Retinal pigment epithelial cell (primary cell): ENCODE measurements around the gene SLC44A3.

ENCODE experiments used
- DNase-seq: peaks from one replicate; pipeline ENCODE4 v3.0.0-alpha.2; 2010; ENCODE audit warnings: low read depth
- H3K4me3 ChIP-seq: 2 replicates; pipeline ENCODE4 v1.5.1; 2011; ENCODE audit warnings: mild to moderate bottlenecking, low read length, control low read depth, moderate library complexity
- CTCF ChIP-seq: conservative IDR thresholded peaks from 2 replicates; pipeline ENCODE4 v1.5.1; 2011; ENCODE audit warnings: low read depth, low read length, control low read depth, inconsistent platforms

SLC44A3 gene

GRCh38 chr1:94901841-94902240, 81.7 kb downstream of the SLC44A3 start:
- no peak overlapping the region for H3K4me3 ChIP-seq
- TF ChIP-seq CTCF, result no peak
- no peak for DNase-seq

- no peak overlapping the region for H3K4me3 ChIP-seq
- no peak for DNase-seq
- TF ChIP-seq CTCF, result no peak
These were observed 83.3 kb downstream of the SLC44A3 start for GRCh38 chr1:94903280-94904009.

DNA sequence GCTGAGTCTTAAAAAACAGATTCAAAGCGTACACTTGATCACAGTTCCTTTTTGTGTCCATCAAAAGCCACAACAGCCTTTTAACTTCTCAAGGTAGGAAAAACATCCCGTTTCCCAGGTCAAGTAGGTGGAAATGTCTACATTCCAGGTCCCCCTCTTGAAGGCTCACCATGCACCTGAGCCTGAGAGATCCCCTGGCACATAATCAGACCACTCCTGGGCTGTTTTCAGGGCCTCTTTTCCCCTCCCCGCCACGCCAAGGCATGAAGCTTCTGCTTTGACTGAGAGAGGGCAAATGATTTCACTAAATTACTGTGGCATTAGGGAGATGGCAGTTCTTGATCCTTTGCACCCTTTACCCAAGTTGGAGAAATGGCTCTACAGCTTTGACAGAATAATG, 85.0 kb downstream of the SLC44A3 start:
- H3K4me3 ChIP-seq, result no peak overlapping the region

GRCh38 chr1:94906382-94906781, 86.2 kb downstream of the SLC44A3 start:
- no peak for DNase-seq
- TF ChIP-seq CTCF, result no peak
- no peak overlapping the region for H3K4me3 ChIP-seq

More for the DNA sequence above, 85.0 kb downstream of the SLC44A3 start:
- TF ChIP-seq CTCF, result no peak
- no peak for DNase-seq

DNA sequence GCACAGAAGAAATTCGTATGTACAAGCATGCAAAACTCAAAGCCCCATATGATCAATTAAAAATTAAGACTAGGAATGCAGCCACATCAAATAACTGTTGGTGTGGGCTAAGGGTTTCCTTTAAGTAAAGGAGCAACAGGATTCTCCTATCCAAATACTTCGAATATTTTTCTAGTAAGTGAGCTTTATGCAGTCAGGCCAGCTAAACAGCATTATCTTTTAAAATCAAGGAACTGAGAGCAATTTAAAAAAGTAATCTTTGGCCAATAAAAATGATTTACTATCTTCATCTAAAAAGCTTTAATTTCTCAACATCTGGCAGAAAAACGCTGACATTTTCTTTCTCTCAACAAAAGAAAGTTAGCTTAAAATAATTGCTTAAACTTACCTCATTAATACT, 87.0 kb downstream of the SLC44A3 start:
- no peak overlapping the region for H3K4me3 ChIP-seq
- TF ChIP-seq CTCF, result no peak
- no peak for DNase-seq

DNA sequence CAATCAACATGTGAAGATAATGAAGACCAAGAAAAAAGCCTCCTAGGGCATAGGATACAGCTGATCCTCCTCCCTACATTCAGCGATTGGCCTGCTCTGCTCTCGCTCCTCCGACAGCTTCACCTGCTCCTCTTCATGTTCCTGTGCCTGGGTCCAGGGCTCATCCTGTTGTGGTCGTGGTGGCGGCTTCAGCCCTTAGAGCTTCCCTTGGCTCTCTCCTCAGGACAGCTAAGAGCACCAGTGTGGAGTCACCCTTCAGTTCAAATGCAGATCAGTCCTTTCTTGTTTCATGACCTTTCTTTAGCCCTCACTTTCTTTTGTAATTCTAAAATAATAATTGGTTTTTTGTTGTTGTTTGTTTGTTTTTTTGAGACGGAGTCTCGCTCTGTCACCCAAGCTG, 88.0 kb downstream of the SLC44A3 start:
- H3K4me3 ChIP-seq, result no peak overlapping the region
- no peak for TF ChIP-seq CTCF
- no peak for DNase-seq

DNA sequence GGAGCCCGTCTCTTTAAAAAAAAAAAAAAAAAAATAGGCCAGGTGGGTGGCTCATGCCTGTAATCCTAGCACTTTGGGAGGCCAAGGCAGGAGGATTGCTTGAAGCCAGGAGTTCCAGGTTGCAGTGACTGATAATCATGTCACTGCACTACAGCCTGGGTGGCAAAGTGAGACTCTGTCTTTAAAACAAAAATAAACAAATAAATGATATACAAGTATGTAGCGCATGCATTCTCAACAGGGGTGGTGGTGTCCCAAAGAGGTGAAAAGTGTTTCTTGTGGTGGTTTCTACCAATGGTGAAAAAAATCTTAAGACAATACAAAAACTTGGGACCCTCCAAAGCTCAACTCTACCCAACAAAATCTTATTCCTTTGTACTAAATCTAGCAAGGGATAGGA, 88.8 kb downstream of the SLC44A3 start:
- no peak for DNase-seq
- no peak for TF ChIP-seq CTCF
- no peak overlapping the region for H3K4me3 ChIP-seq
